Astrocyte (in vitro differentiated cells and primary cell): ENCODE results near the gene ACACB.

Source experiments
- EZH2 ChIP-seq: IDR thresholded peaks from 2 replicates; pipeline ENCODE4 v1.6.1; 2012; ENCODE audit warnings: mild to moderate bottlenecking, low read length, inconsistent platforms; ENCODE audit not compliant: insufficient read depth
- TF ChIP-seq, protein P1 (sequence below): IDR thresholded peaks from 2 replicates; pipeline ENCODE4 v1.5.1; 2011; ENCODE audit warnings: low read depth, mild to moderate bottlenecking, inconsistent platforms, low read length, moderate library complexity; ENCODE audit not compliant: insufficient read depth

DNA sequence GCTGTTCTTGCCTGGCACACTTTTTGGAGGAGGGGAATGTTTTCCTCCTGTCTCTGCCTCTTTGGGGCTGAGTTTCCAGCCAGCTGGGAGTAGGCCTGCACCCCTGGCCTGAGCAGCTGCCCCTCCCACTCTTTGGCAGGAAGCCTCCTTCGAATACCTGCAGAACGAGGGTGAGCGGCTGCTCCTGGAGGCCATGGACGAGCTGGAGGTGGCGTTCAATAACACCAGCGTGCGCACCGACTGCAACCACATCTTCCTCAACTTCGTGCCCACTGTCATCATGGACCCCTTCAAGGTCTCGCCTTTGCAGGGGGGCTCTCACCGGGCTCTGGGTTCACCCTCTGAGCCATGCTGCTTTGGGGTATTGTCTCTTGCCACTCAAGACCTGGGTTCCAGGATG is 123.3 kb downstream of the ACACB start:
- TF ChIP-seq, protein P1, sequence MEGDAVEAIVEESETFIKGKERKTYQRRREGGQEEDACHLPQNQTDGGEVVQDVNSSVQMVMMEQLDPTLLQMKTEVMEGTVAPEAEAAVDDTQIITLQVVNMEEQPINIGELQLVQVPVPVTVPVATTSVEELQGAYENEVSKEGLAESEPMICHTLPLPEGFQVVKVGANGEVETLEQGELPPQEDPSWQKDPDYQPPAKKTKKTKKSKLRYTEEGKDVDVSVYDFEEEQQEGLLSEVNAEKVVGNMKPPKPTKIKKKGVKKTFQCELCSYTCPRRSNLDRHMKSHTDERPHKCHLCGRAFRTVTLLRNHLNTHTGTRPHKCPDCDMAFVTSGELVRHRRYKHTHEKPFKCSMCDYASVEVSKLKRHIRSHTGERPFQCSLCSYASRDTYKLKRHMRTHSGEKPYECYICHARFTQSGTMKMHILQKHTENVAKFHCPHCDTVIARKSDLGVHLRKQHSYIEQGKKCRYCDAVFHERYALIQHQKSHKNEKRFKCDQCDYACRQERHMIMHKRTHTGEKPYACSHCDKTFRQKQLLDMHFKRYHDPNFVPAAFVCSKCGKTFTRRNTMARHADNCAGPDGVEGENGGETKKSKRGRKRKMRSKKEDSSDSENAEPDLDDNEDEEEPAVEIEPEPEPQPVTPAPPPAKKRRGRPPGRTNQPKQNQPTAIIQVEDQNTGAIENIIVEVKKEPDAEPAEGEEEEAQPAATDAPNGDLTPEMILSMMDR, result no peak
- TF ChIP-seq EZH2, result no peak
